GM13977 (cell line): ENCODE results near the gene HERPUD2.

Experiments used
- DNase-seq: peaks from one replicate; pipeline ENCODE4 v3.0.0; 2012; ENCODE audit warnings: low spot score
- CTCF ChIP-seq: IDR thresholded peaks from 2 replicates; pipeline ENCODE4 v1.5.1; 2012; ENCODE audit warnings: mild to moderate bottlenecking, control low read depth; ENCODE audit not compliant: insufficient read depth; ENCODE audit errors: extremely low read depth, missing control alignments
- in situ Hi-C: fragments of 300-500 bp; cut with MboI; formaldehyde crosslinking; loops from one replicate; pipeline ENCODE4 v1.12.0; 2022; ENCODE audit warnings: low sequenced_read_pairs, low pct_unique_long_range_greater_than_20kb, mixed read lengths, inconsistent platforms; ENCODE audit not compliant: unreplicated experiment

The HERPUD2 gene

GRCh38 chr7:35694784-35695472 is at the start of gene HERPUD2:
Gene HERPUD2, minus strand, starts transcription at chr7:35695135. Its CDS starts 805 bp downstream, at chr7:35694330.
- peak; percentile 93 for DNase-seq
- in situ Hi-C loops, result no loop called here
- peak; percentile 14 for TF ChIP-seq CTCF

- TF ChIP-seq CTCF, result no peak
- in situ Hi-C loops, result no loop called here
- no peak for DNase-seq
Observed at GRCh38 chr7:35738889-35739288, 44.0 kb upstream of the HERPUD2 start.

- DNase-seq, result no peak
- no peak for TF ChIP-seq CTCF
- in situ Hi-C loops, result no loop called here
Observed at GRCh38 chr7:35736725-35737124, 41.8 kb upstream of the HERPUD2 start.

- TF ChIP-seq CTCF, result no peak
- no peak for DNase-seq
- in situ Hi-C loops, result no loop called here
Observed at GRCh38 chr7:35735396-35735795, 40.5 kb upstream of the HERPUD2 start.

- no peak for TF ChIP-seq CTCF
- no peak for DNase-seq
- in situ Hi-C loops, result no loop called here
Observed at GRCh38 chr7:35734001-35734483, 39.1 kb upstream of the HERPUD2 start.

GRCh38 chr7:35731349-35731748 is 36.4 kb upstream of the HERPUD2 start:
- no peak for TF ChIP-seq CTCF
- in situ Hi-C loops, result no loop called here
- no peak for DNase-seq
